Right ventricle myocardium superior (tissue), 1 donor: ENCODE results near the gene GSTCD. TPM values are rescaled to one million over a fixed set of nuclear protein-coding genes. Genes with fewer than 3 reads are reported as not detected.
"Not testable (repeated sequence)": the region's sequence is repeated elsewhere in the genome, so short reads cannot be mapped to it uniquely, and the experiment has no call there.

Experiments
- ATAC-seq: fragments of 200-7000 bp; cut with Tn5 transposase; one replicate; pipeline ENCODE4 v1.9.1; 2020; ENCODE audit warnings: mild to moderate bottlenecking; ENCODE audit not compliant: poor library complexity
- DNase-seq: peaks from one replicate; pipeline ENCODE4 v3.0.0-alpha.2; 2020
- intact Hi-C: fragments of 100-400 bp; cut with DNase I; formaldehyde crosslinking; loops from one replicate; pipeline ENCODE4 v1.11.2; 2022
- total RNA-seq: library from RNA; stranded (reverse); fragmentation: NEBNext Ultra II Directional; extraction: Animal tissue kit (Norgen Biotek cat#: 25700); gene quantifications from one replicate; pipeline ENCODE4 v1.2.1, GENCODE V29; 2021
- donor health status: DM: no; HTN: yes; CAD: no; lungs with severe emphysema.

GSTCD gene
- total RNA-seq, 1 donor from 2014 or later: 3.4 TPM

DNA sequence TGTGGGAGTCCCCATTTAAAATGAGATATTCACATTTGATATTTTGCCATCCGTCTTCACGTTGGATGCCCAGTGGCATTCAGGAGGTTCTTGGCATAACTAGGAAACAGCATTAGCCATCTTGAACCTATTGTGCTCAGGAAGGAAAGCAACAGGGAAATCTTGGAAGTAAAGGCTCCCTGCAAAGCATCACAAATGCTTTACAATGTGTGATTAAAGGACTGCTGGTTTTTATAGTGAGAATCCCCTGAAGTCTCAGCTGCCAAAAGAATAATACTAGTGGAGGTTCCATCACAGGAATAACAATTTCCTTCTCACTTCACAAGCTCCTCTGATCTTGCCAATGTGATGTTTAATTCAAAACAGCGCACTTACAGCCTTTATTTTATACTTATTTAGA is 137.0 kb downstream of the GSTCD start:
- ATAC-seq (no peak), DNase-seq (no peak)
- intact Hi-C loops: no loop called here

DNA sequence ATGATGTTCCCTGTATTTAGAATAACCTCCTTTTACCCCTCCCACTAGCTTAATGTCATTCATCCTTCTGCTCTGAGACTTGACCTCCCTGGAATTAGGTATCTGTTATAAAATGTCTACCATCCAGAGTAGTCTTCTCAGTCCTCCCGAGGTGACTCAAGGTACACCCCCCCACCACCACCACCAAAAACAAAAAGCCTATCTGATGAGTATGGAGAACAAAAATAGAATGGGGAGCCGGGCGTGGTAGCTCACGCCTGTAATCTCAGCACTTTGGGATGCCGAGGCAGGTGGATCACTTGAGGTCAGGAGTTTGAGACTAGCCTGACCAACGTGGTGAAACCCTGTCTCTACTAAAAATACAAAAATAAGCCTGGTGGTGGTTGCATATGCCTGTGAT is 139.8 kb downstream of the GSTCD start:
- intact Hi-C loops, ATAC-seq, DNase-seq: not testable (repeated sequence)

- DNase-seq (no peak), ATAC-seq (no peak)
- intact Hi-C loops: no loop called here
Measured at GRCh38 chr4:105851196-105851595, 142.6 kb downstream of the GSTCD start.

GRCh38 chr4:105852230-105852629 is 143.6 kb downstream of the GSTCD start:
- DNase-seq, intact Hi-C loops, ATAC-seq: not testable (repeated sequence)

DNA sequence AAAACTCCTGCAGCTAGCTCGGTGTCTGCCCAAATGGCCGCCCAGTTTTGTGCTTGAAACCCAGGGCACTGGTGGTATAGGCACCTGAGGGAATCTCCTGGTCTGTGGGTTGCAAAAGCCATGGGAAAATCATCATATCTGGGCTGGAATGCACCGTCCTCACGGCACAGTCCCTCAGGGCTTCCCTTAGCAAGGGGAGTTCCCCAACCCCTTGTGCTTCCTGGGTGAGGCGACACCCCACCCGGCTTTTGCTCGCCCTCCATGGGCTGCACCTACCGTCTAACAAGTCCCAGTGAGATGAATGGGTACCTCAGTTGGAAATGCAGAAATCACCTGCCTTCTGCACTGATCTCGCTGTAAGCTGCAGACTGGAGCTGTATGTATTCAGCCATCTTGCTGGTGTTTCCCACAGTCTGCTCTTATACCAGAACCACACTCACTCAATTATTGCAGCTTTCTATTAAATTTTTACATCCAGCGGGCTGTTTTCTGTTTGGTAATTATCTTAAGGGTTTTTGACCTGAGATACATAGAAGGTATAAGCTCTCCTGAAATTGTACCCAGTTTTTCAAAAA is 150.0 kb downstream of the GSTCD start:
- DNase-seq: no peak
- no peak for ATAC-seq
- intact Hi-C loops: no loop called here

DNA sequence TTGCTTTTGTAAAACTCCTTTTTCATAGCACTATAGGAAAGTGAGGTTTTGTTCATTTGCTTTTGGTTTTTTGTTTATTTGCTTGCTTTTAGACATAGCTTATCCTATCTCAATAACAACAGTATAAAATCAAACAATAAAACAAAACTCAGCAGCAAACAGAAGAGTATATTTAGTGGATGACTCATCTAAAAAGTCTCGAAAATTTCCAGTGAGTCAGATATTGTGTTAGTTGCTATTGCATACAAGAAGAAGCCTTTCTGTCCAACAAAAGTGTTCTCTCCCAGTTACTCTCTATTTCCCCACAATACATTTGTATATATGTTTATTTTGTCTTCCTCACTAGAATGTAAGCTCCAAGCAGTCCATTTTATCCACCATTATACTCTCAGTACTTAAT is 150.6 kb downstream of the GSTCD start:
- DNase-seq (no peak), ATAC-seq (no peak)
- intact Hi-C loops: no loop called here

GRCh38 chr4:105870963-105871362 is 162.4 kb downstream of the GSTCD start:
- intact Hi-C loops: no loop called here
- DNase-seq (no peak), ATAC-seq (no peak)

GRCh38 chr4:105871997-105872396 is 163.4 kb downstream of the GSTCD start:
- DNase-seq (no peak), ATAC-seq (no peak)
- intact Hi-C loops: no loop called here

DNA sequence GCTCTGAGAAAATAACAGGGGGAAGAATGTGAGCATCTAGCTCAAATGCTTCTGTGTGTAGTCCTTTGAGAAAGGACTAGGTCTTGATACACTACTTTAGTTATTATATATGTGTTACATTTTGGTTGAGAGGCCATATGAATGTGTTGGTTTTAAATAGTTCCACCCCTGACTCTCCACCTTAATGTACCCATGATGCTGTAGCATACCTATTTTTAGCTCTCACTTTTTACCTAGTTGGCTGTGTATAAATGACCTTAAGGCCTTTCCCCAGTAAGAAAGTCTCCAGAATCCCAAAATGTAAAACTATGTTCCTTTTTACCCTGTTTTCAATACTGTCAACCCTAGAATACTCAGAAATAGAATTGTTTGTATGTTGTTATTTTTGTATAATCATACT is 166.6 kb downstream of the GSTCD start:
- DNase-seq: no peak
- ATAC-seq: peak; percentile 80
- intact Hi-C loops: no loop called here

DNA sequence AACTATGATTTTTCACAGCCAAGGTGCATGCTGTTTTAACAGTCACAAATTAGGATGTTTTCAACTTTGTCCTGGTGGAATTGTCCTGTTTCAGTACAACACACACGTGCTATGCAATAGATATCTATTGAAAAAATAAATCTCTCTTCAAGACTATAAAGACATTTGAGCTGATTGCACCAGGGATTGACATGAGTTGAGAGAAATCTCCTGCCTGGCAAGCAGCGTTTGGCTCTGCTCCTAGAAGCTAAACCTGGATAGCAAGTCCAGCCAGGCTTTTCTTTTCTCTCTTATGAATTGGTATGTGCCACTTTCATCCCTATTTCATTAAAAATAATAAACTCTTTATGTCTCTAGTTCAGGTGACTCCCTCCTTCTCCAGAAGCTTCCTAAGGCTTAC is 170.1 kb downstream of the GSTCD start:
- peak; percentile 79 for ATAC-seq
- DNase-seq: no peak
- intact Hi-C loops: no loop called here

- DNase-seq (no peak), ATAC-seq (no peak)
- intact Hi-C loops: no loop called here
Measured at GRCh38 chr4:105887508-105887907, 178.9 kb downstream of the GSTCD start.

- peak; percentile 38 for DNase-seq
- intact Hi-C loops: no loop called here
- ATAC-seq: peak; percentile 80
Measured at GRCh38 chr4:105894660-105895582, 186.3 kb downstream of the GSTCD start, which contains the start of gene NPNT. Gene NPNT, plus strand, starts transcription at chr4:105895471. Its CDS starts 182 bp downstream, at chr4:105895653.

DNA sequence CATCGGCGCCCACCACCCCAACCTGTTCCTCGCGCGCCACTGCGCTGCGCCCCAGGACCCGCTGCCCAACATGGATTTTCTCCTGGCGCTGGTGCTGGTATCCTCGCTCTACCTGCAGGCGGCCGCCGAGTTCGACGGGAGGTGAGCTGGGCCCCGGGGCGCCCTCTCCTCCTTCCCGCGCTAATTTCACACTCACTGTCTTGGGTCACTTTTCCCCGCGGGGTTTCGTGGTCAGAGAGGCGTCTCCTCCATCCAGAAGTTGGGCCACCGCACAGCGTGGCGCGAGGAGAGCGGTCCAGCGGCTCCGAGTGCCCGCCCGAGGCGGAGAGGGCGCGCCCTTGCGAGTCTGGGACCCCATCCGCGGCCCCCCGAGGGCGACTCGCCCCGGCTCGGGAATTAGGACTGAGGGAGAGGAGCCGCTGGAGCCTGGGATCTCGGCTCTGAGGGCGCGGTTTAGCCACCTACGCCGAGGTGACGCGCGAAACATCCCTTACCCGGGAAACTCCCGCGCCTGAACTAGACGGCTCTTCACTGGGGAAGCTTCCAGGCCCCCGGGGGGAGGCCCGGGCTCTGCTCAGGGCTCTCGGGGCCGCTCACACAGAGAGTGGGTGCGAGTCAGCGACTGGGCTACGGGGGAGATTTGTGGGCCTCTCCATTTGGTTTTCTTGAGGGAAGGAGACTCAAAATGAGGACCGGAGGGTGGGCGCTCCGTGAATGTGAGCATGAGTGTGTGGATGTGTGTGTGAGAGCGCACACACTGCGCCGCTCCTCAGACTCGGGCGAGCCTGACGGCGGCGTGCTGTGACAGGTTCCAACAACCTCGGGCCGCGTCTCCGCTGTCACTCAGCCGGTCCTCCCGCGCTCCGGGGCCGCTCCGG is 187.2 kb downstream of the GSTCD start:
- peak; percentile 50 for DNase-seq
- intact Hi-C loops: no loop called here

DNA sequence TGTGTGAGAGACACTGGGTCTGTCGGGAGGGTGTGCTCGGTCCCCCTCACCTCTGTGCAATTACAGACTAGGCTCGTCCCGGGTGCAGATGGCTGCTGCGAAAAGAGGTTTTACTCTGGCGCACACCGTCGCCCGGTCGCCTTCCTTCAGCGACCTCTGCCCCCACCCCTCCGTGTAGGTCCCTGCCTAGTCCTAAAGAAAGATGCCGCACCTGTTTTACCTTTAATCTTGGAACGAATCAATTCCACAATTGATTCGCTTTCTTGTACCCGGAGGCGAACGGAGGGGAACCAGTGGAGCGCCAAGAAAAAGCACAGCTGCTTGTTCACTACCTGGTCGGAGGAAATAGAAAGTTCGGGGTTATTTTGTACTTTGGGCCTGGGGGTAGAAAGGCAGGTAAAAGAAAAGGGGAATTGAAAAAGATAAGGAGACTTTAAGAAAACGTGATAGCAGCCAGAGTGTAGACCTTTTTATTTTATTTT is 187.9 kb downstream of the GSTCD start:
- intact Hi-C loops: no loop called here

More for the DNA sequence above, 187.2 kb downstream of the GSTCD start:
- peak; percentile 69 for ATAC-seq

More for the DNA sequence above, 187.9 kb downstream of the GSTCD start:
- DNase-seq (no peak), ATAC-seq (no peak)

Other genes starting within 250 kb of the GSTCD start
- gene PPA2, start 234.7 kb upstream of the GSTCD start, total RNA-seq: 93.1 TPM
- gene ARHGEF38, start 156.2 kb upstream of the GSTCD start, total RNA-seq: not detected
- 21.0 TPM for gene INTS12, start 95 bp upstream of the GSTCD start, total RNA-seq
- 2.1 TPM for gene NPNT, start 186.7 kb downstream of the GSTCD start, total RNA-seq